ENCODE data around the gene MAMDC4.
"Not testable (repeated sequence)": the region's sequence is repeated elsewhere in the genome, so short reads cannot be mapped to it uniquely, and the experiment has no call there.

Gene MAMDC4

DNA sequence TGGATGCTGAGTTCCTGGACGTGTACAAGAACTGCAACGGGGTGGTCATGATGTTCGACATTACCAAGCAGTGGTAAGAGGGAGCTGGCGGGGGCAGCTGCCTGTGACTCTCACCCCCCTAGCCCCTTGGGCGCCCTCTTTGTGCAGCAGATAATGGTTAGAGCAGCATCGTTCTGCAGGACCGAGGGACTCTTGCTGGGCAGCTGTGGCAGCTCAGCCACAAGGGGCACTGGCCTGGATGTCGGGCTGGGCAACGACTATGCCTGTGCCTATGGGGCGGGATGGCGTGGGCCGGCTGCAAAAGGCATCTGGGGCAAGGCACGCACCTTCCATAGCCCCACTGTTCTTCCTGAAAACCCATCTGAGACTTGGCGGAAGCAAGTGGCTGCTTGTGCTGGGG lies 22.7 kb upstream of the MAMDC4 start:
- Histone ChIP-seq H3K36me3 (peaks cover 87% of the 10 kb centered on the region), H3K4me1 (no peaks in the 10 kb centered on the region), H3K4me3 (ENCODE audit: low read depth, low read length) (no peak overlapping the region), H3K9me3 (no peaks in the 10 kb centered on the region), H3K27me3 (no peaks in the 10 kb centered on the region)
- TF ChIP-seq, protein P1, sequence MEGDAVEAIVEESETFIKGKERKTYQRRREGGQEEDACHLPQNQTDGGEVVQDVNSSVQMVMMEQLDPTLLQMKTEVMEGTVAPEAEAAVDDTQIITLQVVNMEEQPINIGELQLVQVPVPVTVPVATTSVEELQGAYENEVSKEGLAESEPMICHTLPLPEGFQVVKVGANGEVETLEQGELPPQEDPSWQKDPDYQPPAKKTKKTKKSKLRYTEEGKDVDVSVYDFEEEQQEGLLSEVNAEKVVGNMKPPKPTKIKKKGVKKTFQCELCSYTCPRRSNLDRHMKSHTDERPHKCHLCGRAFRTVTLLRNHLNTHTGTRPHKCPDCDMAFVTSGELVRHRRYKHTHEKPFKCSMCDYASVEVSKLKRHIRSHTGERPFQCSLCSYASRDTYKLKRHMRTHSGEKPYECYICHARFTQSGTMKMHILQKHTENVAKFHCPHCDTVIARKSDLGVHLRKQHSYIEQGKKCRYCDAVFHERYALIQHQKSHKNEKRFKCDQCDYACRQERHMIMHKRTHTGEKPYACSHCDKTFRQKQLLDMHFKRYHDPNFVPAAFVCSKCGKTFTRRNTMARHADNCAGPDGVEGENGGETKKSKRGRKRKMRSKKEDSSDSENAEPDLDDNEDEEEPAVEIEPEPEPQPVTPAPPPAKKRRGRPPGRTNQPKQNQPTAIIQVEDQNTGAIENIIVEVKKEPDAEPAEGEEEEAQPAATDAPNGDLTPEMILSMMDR (IDR thresholded peaks at IDR 0.05; ENCODE audit: low read depth, low read length), result no peak
- no peak for DNase-seq

DNA sequence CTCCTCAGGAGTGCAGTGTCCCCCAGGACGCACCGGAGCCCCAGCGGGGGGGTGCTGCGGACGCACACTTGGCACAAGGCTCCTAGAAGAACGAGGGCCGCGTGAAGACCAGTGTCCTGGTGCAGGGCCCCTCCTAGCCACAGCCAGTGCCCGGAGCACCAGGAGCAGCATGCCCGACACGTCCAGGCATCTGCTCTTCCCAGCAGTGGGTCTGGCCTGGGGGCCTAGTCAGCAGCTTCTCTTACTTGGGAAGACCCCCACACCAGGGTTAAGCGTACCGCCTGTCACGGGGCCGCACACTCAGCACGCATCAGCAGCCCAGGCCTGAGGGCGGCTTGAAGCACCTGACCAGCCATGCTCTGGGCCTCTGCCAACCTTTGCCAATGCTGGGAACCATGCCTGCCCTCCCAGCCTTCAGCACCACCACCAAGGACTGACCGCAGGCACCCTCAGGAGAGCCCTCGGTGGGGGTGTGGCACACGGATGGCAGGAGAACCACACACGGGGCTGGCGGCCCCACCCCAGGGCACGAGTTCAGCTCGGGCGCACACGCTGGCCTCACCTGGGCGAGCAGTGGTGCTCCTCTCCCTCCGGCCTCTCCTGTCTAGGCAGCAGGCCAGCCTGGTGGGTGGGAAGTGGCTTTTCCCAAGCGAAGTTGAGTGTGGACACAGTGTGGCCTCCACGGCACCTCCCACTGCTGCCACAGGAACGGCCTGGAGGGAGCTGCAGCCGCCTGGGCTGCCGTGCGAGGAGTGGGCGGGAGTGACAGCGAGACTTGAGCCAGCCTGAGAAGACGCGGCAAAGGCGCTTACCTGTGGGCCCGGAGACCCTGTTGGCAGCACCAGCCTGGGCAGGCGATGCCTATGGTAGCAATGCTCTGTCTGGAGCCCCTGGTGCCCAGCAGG lies 21.9 kb upstream of the MAMDC4 start:
- no peaks in the 10 kb centered on the region for H3K27me3 ChIP-seq
- H3K4me1 ChIP-seq, result no peaks in the 10 kb centered on the region
- H3K4me3 ChIP-seq (ENCODE audit: low read depth, low read length), result no peak overlapping the region
- H3K36me3 ChIP-seq, result peaks cover 84% of the 10 kb centered on the region
- peak; percentile 4 for DNase-seq
- no peaks in the 10 kb centered on the region for H3K9me3 ChIP-seq
- TF ChIP-seq, protein P1 (IDR thresholded peaks at IDR 0.05; ENCODE audit: low read depth, low read length), result no peak

DNA sequence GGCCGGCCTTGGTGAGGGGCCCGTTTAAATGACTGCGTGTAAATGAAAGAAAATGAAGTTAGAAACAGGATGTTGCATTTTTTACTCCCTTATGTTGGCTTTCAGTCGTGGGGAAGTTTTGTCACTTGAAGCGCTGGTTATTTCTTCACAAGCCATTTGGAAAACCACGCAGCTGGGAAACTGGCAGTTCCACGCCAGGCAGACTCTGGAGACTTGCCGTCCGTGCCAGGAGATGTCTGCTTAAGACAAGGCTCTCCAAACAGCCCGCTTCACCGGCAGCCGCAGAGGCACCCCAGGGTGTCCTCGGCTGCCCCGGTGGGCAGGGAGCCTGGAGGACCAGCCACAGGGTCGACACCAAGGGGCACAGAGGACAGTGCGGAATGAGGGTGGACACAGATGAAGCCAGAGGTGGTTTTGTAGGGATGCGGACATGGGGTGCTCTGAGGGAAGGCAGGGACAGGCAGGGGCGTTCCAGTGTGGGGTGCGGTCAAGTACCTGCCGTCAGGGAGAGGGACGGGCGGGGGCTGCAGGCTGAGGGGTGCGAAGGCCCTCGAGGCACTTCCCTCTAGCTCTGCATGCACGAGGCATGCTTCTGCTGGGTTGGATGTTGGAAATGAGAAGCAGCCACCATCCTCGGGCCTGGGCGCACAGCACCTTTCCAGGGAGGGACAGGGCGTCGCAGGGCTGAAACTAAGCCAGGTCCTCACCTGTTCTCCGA lies 21.0 kb upstream of the MAMDC4 start:
- Histone ChIP-seq H3K4me1 (no peaks in the 10 kb centered on the region), H3K9me3 (no peaks in the 10 kb centered on the region), H3K27me3 (no peaks in the 10 kb centered on the region), H3K4me3 (ENCODE audit: low read depth, low read length) (no peak overlapping the region), H3K36me3 (peaks cover 80% of the 10 kb centered on the region)
- peak; percentile 5 for DNase-seq
- TF ChIP-seq, protein P1 (IDR thresholded peaks at IDR 0.05; ENCODE audit: low read depth, low read length), result no peak

DNA sequence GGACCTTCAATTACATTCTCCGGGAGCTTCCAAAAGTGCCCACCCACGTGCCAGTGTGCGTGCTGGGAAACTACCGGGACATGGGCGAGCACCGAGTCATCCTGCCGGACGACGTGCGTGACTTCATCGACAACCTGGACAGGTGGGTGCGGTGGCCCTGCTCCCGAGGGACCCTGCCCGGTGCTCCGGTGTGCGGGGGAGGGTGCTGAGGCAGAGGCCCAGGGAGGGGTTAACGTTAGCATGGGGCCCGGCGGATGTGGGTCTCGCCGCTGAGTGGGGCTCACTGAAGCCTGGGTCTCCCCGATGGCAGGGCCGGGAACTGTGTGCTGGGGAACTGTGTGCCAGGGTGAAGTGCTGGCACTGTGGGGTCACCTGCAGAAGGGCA lies 20.4 kb upstream of the MAMDC4 start:
- Histone ChIP-seq H3K36me3 (peaks cover 80% of the 10 kb centered on the region), H3K27me3 (no peaks in the 10 kb centered on the region), H3K9me3 (no peaks in the 10 kb centered on the region), H3K4me3 (ENCODE audit: low read depth, low read length) (no peak overlapping the region), H3K4me1 (no peaks in the 10 kb centered on the region)
- peak; percentile 11 for DNase-seq
- TF ChIP-seq, protein P1 (IDR thresholded peaks at IDR 0.05; ENCODE audit: low read depth, low read length), result no peak

DNA sequence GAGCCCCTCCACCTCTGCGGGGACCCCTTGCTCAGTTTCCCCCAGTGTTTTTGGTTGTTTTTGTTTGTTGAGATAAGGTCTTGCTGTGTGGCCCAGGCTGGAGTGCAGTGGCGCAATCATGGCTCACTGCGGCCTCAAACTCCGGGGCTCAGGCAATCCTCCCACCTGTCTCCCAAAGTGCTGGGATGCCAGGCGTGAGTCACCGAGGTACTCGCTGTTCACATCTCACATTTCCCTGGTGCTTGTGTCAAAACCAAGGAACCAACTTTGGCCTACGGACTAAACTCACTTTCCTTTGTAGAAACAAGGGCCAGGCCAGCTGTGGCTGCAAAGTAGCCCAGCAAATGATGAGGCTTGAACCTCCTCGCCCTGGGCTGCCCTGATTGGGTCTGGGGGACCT lies 19.6 kb upstream of the MAMDC4 start:
- DNase-seq, result no peak
- Histone ChIP-seq H3K27me3 (no peaks in the 10 kb centered on the region), H3K4me3 (ENCODE audit: low read depth, low read length) (no peak overlapping the region)

DNA sequence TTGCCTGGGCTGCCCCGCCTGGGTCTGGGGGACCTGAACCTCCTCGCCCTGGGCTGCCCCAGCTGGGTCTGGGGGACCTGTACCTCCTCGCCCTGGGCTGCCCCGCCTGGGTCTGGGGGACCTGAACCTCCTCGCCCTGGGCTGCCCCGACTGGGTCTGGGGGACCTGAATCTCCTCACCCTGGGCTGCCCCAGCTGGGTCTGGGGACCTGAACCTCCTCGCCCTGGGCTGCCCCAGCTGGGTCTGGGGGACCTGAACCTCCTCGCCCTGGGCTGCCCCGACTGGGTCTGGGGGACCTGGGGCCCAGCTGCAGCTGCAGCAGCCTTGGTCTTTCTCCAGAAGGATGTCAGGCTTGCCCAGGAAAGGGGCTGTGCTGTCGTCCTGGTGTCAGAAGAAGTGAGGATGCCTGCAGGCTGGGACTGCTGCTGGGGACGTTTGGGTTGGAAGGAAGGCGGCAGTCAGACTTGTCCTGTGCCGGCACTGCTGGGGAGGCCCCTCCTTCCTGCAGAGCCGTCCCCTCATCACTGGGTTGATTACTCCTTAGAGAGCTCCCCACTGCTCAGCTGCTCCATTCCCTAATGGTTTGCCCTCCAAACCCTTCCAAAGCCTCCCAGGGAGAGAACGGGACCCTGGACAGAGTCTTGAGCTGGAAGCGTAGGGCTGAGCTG lies 18.6 kb upstream of the MAMDC4 start:
- H3K4me1 ChIP-seq; H3K9me3 ChIP-seq; DNase-seq; H3K4me3 ChIP-seq (ENCODE audit: low read depth, low read length); H3K27me3 ChIP-seq: not testable (repeated sequence)
- H3K36me3 ChIP-seq, result peaks cover 73% of the 10 kb centered on the region

More for the DNA sequence above, 19.6 kb upstream of the MAMDC4 start:
- Histone ChIP-seq H3K4me1 (no peaks in the 10 kb centered on the region), H3K36me3 (peaks cover 75% of the 10 kb centered on the region), H3K9me3 (no peaks in the 10 kb centered on the region)
- TF ChIP-seq, protein P1 (IDR thresholded peaks at IDR 0.05; ENCODE audit: low read depth, low read length), result no peak

Data from BE2C (cell line).